Measurements from ENCODE around the gene AREG. TPM values are rescaled to one million over a fixed set of nuclear protein-coding genes. Genes with fewer than 3 reads are reported as not detected.

The AREG gene
- total and polyA plus RNA-seq, 7 donors = 1.1 to 31.9 (median 12.5) TPM

DNA sequence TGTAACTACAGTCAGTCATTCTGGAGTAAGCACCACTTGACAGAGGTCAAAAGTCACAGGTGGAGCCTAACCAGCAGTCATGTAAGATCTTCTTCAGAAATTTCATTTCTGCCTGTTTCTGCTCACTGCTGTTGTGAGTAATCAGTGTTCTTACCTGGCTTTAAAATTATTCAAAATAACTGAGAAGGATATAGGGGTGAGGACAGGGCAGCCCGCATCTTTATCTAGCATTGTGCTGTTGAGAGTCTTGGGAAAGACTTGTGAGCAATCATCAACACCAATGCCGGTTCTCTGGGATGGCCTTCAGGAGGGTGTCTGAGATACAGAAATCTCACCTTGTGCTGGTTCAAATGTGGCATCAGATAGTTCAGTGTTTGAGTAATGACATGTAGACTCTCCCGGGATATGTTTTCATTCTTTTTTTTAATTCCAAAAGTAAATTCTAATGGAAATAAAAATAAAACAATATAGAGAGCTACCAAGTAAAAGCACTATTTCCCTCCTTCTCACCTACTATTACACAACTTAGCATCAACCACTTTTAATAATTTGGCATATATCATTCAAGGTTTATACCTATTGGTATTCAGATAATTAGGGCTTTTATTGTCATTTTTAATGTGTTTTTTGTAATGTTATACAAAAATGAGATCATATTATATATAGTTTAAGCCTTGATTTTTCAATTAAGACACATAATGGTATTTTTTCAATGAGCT is 37.1 kb downstream of the AREG start:
- Histone ChIP-seq H3K27me3 (no peaks in the 10 kb centered on the region), H3K27ac (no peak overlapping the region), H3K4me3 (no peak overlapping the region), H3K9me3 (no peaks in the 10 kb centered on the region), H3K4me1 (no peaks in the 10 kb centered on the region), H3K36me3 (no peaks in the 10 kb centered on the region)
- 95% methylated on average over 3 of the region's 3 CpGs for WGBS, 2 donors
- intact Hi-C loops (cut with DNase I) = no loop called here
- no peak for DNase-seq
- TF ChIP-seq, protein P1, sequence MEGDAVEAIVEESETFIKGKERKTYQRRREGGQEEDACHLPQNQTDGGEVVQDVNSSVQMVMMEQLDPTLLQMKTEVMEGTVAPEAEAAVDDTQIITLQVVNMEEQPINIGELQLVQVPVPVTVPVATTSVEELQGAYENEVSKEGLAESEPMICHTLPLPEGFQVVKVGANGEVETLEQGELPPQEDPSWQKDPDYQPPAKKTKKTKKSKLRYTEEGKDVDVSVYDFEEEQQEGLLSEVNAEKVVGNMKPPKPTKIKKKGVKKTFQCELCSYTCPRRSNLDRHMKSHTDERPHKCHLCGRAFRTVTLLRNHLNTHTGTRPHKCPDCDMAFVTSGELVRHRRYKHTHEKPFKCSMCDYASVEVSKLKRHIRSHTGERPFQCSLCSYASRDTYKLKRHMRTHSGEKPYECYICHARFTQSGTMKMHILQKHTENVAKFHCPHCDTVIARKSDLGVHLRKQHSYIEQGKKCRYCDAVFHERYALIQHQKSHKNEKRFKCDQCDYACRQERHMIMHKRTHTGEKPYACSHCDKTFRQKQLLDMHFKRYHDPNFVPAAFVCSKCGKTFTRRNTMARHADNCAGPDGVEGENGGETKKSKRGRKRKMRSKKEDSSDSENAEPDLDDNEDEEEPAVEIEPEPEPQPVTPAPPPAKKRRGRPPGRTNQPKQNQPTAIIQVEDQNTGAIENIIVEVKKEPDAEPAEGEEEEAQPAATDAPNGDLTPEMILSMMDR (IDR thresholded peaks at IDR 0.05) = no peak
- TF ChIP-seq EP300 (IDR thresholded peaks at IDR 0.05) (no peak), POLR2A (IDR thresholded peaks at IDR 0.05) (no peak), POLR2AphosphoS5 (IDR thresholded peaks at IDR 0.05) (no peak)

DNA sequence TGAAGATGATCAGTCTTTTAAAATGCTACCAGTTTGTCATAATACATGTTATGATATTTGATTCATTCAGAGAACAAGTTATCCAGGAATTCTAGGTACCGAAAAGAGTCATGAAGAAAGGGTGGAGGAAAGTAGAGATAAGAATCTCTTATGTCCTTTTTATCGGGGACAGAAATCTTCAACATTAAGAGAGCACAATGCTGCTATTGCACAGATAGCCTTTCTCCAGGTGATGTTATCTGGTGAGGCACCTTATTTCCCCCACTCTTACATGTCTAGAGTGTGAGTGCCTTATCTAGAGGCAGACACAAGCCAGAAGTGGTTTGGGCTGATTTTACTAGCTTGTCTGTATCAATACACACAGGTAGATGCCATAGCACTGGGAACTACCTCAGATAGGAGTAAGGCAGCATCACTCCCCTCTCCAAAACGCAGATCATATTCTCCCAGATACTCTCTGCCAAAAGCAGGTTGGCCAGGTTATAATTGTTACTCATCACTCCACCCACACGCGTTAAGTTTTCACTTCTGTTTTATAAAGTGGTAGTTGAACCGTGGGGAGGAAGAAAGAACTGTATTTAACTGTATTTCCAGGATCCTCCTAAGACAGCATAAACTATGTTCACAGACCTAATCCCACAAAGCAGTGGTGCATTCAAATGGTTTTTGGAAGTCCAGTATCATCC is 38.4 kb downstream of the AREG start:
- TF ChIP-seq EP300 (IDR thresholded peaks at IDR 0.05) = no peak
- TF ChIP-seq, protein P1 (IDR thresholded peaks at IDR 0.05) = no peak
- no peak for TF ChIP-seq POLR2AphosphoS5 (IDR thresholded peaks at IDR 0.05)
- no peak for TF ChIP-seq POLR2A (IDR thresholded peaks at IDR 0.05)
- Histone ChIP-seq H3K9me3 (no peaks in the 10 kb centered on the region), H3K4me3 (no peak overlapping the region), H3K36me3 (no peaks in the 10 kb centered on the region), H3K27me3 (no peaks in the 10 kb centered on the region), H3K4me1 (no peaks in the 10 kb centered on the region), H3K27ac (no peak overlapping the region)
- 78 to 79% methylated on average over 6 of the region's 6 CpGs for WGBS, 2 donors
- intact Hi-C loops (cut with DNase I) = no loop called here
- no peak for DNase-seq

DNA sequence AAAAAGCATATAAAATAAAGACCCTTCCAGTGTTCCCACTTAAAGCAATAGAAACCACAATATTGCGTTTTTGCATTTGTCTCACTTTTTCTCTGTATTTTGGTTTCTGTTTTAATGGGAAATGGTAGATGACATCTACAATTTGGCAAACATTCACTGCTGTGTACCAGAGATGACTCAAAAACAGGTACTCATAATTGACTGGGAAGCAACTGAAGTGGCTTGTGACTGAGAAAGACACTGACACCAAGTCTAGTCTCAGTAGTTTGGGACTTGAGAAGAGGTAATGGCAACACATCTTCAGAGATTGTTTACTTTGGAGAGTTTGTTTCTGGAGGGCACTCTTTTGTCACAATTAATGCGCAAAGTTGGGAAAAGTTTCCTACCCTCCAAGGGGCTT is 42.0 kb downstream of the AREG start:
- Histone ChIP-seq H3K27ac (no peak overlapping the region), H3K27me3 (no peaks in the 10 kb centered on the region), H3K9me3 (no peaks in the 10 kb centered on the region), H3K4me1 (no peaks in the 10 kb centered on the region), H3K4me3 (no peak overlapping the region), H3K36me3 (no peaks in the 10 kb centered on the region)
- no peak for DNase-seq
- WGBS, 2 donors = 95 to 96% methylated on average over 2 of the region's 2 CpGs
- intact Hi-C loops (cut with DNase I) = no loop called here
- TF ChIP-seq EP300 (IDR thresholded peaks at IDR 0.05) (no peak), POLR2A (IDR thresholded peaks at IDR 0.05) (no peak)

DNA sequence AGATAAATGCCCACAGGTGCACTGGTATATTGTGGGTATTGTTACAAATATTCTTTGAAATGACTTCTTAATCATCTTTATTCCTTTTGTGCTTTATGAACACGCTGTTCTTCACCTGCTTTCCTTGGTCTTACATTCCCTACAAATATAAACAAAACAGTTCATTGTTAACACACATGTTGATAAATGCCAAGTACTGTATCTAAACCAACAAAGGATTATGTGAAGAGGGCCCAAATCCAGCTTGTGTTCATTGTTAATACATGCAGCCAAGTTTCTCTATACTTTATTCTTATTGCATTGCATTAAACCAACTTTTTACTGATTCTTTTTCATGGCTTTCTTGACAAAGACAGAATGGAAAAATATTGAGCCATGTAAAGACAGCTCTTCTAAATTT is 42.8 kb downstream of the AREG start:
- intact Hi-C loops (cut with DNase I) = no loop called here
- H3K4me1 ChIP-seq = no peaks in the 10 kb centered on the region

DNA sequence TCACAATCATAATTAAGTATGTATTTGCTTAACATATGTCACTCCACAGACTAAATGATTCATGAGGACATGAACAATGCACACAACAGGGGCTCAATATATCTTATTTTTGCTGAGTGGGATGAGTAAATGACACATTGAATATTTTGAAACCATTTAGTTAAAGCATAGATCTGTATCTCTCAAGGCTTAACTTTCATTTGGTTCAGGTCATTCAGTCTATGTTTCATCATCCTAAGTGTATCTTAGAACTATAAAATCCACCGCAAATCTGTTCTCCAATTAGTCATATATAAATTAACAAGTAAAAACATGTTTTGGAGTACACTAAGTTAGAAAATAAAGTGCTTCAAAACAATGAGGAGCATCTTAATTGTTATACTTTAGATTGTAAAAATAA is 45.8 kb downstream of the AREG start:
- no peak overlapping the region for H3K4me3 ChIP-seq

More for the DNA sequence above, 42.8 kb downstream of the AREG start:
- no peak for DNase-seq
- H3K9me3 ChIP-seq = no peaks in the 10 kb centered on the region
- no peak overlapping the region for H3K4me3 ChIP-seq
- H3K36me3 ChIP-seq = no peaks in the 10 kb centered on the region
- TF ChIP-seq, protein P1 (IDR thresholded peaks at IDR 0.05) = no peak
- TF ChIP-seq POLR2A (IDR thresholded peaks at IDR 0.05) = no peak
- TF ChIP-seq EP300 (IDR thresholded peaks at IDR 0.05) = no peak
- no peak for TF ChIP-seq POLR2AphosphoS5 (IDR thresholded peaks at IDR 0.05)
- H3K27me3 ChIP-seq = no peaks in the 10 kb centered on the region
- 13 to 67% methylated on average over 1 of the region's 1 CpG for WGBS, 2 donors
- no peak overlapping the region for H3K27ac ChIP-seq

More for the DNA sequence above, 45.8 kb downstream of the AREG start:
- no peaks in the 10 kb centered on the region for H3K36me3 ChIP-seq
- H3K27ac ChIP-seq = no peak overlapping the region
- H3K27me3 ChIP-seq = no peaks in the 10 kb centered on the region
- intact Hi-C loops (cut with DNase I) = no loop called here
- H3K4me1 ChIP-seq = no peaks in the 10 kb centered on the region
- DNase-seq = no peak
- TF ChIP-seq POLR2A (IDR thresholded peaks at IDR 0.05) (no peak), EP300 (IDR thresholded peaks at IDR 0.05) (no peak), POLR2AphosphoS5 (IDR thresholded peaks at IDR 0.05) (no peak)
- TF ChIP-seq, protein P1 (IDR thresholded peaks at IDR 0.05) = no peak
- WGBS, 2 donors = 88 to 96% methylated on average over 1 of the region's 1 CpG
- no peaks in the 10 kb centered on the region for H3K9me3 ChIP-seq
